Measurements from ENCODE around the gene ACADVL.

GRCh38 chr17:7246779-7247178 lies 27.0 kb downstream of the ACADVL start:
- no peak for TF ChIP-seq YY1 (IDR thresholded peaks at IDR 0.05; ENCODE audit: insufficient read depth, insufficient read length)
- TF ChIP-seq SUZ12 (IDR thresholded peaks at IDR 0.05; ENCODE audit: extremely low read depth, insufficient read depth, insufficient read length), result no peak

Data from NT2/D1 (cell line).